Stimulated activated CD4-positive, alpha-beta T cell treated with anti-CD3 and anti-CD28 coated beads, Interleukin-1b, Interleukin-23, amount 100 ng/mL, for 1 hour (primary cell): Measurements from ENCODE around the gene MYO1E.
"Not testable (repeated sequence)": the region's sequence is repeated elsewhere in the genome, so short reads cannot be mapped to it uniquely, and the experiment has no call there.

Experiments
- DNase-seq, 2 donors: peaks; one replicate each; pipeline ENCODE4 v3.0.0-alpha.2; 2020; ENCODE audit warnings: low read depth in 2 of 2

Gene MYO1E

GRCh38 chr15:59294574-59295260 is 78.0 kb downstream of the MYO1E start:
- DNase-seq = no peak

DNA sequence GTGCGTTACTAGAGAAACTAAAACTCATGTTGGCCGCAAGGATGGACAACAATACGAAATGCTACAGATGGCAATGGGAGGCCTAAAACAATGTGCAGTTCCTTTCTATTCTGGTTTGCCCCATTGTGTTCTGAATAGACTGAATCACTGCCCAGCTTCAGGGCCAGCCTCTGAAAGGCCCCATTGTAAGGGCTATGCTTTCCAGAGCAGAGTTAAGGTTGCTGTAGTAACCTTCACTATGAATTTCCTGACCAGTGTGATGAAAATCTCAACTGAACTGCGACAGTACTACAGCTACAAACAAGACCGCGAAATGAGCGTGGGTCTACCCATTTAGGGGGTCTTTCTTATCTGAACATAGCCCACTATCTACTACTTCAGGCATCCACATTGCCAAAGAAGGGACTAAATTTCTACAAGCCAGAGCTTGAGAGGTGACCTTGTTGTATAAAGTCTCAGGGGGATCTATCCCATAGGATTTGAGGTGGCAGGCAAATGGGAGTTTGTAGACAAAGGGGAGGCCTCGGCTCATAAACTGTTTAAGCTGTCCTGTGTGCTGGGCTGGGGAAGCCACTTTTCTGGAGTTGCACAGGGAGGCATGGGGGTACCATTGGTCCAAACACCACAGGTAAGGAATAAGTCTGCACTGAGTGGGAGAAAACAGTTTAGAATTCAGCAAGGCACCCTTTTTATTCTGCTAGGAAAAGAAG is 80.1 kb downstream of the MYO1E start:
- no peak for DNase-seq

- DNase-seq = no peak
These were observed 81.5 kb downstream of the MYO1E start for GRCh38 chr15:59291213-59291549.

GRCh38 chr15:59290295-59291212 is 82.1 kb downstream of the MYO1E start:
- no peak for DNase-seq

GRCh38 chr15:59289574-59289973 is 83.1 kb downstream of the MYO1E start:
- no peak for DNase-seq

GRCh38 chr15:59283717-59284391 is 88.8 kb downstream of the MYO1E start:
- no peak for DNase-seq

GRCh38 chr15:59282515-59283337 is 89.9 kb downstream of the MYO1E start:
- no peak for DNase-seq

- no peak for DNase-seq
These were observed 91.0 kb downstream of the MYO1E start for GRCh38 chr15:59281699-59282098.

DNA sequence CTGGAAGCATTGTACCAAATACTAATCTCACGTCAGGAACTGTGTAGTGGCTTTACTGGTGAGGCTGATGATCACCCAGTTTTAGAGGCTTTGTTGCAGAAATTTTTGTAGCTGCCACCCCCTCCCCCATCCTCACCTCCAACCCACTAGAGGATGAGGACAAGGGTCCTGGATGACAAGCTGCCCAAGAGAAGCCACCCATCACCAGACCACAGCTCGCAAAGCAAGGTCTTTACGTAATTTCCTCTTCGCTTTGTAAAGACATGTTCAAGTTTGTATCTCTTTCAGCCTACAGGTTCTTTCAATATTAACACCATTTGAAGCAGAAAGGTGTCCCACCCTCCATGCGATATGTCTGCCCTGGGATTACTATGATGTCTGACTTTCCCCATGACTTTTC is 91.8 kb downstream of the MYO1E start:
- DNase-seq = no peak

DNA sequence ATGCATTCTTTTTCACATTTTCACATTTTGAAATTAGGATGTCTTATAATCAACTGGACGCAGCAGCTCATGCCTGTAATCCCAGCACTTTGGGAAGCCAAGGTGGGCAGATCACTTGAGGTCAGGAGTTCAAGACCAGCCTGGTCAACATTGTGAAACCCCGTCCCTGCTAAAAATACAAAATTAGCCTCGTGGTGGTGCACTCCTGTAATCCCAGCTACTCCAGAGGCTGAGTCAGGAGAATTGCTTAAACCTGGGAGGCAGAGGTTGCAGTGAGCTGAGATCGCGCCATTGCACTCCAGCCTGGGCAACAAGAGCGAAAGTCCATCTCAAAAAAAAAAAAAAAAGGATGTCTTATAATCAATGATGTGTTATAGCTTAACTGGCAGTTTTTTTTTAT is 92.4 kb downstream of the MYO1E start:
- not testable (repeated sequence) for DNase-seq

GRCh38 chr15:59279023-59279422 is 93.6 kb downstream of the MYO1E start:
- DNase-seq = no peak

GRCh38 chr15:59278120-59278519 is 94.6 kb downstream of the MYO1E start:
- no peak for DNase-seq

DNA sequence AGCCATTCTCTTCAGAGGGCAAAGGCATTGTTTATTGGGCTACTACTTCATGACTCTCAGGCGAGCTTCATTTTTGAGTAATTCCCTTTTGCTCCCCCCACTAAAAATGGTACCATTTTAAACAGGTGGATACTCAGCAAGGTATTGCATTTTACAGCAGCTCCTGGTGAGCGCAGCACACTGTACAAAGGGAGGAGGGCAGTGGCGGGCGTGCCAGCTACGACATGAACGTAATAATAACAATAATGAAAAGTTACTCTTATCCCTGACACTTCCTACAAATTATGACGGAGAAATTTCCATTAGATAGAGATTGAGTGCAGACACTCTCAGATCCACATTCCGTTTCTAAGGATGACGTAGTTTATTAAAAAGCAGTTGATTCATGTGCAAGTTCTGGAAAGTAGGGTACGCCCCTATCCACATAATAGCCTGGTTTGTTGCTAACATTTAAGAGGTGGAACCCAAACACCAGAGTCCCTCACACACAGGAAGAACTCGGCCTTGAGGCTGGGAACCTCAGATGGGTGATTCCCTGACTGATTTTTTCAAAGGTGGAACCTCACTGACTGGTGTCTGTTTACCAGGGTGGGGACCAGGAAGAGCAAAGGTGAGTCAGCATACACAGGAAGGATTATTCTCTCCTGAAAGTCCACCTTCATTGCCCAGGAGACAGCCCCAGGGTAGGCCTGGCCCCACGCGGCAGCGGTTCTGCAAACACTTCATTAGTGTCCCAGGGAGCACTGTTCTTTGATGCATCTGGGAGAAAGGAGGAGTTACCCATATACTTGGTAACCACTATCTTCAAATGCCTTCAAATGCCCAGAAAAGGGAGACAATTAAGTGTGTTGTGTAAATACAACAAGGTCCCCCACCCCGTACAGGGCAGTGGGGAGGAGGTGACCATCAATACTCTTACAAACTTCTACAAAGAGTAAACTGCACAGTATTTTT is 96.2 kb downstream of the MYO1E start:
- no peak for DNase-seq

DNA sequence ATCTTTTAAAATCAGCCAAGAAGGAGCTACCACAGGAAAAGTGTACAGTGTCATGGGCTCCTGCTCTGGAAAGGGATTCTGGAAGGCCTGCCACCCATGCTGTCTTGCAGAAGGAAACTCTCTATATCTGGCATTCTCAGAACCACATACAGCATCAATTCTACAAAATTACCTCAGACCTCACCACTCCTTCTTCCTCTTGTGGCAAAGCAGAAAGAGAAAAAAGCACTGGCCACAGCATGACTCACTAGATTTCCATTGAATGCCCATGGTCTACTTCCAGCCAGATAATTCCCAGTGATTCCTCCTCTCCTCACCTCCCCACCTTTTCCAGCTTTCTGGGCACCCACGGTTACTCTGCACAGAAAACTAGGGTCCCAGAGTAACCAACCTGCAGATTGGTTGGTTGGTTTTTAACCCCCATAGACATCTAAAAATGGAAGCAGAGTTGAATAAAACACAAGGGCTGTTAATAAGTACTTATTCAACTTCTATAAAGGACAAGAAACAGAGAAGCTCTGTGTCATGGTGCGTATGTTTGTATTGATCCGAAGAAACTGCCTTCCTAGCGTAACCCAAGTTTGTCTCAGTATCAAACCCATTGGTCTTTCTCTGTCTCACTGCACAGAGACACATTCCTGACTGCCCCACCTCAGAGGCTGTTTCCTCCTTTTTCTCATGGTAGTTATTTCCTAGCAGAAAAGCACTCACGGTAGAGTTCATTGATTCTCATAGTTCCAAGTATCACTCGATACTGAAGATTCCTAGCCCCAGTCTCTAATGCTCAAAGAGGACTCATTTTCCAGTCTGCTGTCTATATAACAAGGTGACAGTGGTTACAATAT is 98.3 kb downstream of the MYO1E start:
- no peak for DNase-seq

DNA sequence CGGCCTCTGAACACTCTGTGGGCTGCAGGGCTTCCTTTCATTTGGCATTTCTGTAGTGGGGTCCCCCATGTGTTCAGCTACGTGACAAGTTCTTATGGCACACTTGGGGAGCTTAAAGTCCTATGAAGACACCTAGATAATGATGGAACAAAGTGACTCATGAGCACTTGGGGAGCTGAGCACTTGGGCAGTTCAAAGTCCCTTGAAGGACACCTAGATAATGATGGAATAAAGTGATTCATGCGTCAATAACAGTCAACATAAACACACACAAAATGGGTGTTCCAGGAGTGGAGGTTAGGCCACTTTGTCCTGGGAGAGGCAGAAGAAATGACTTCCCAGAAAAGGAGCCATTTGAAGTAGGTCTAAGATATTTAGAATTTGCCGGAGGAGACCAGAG is 99.4 kb downstream of the MYO1E start:
- DNase-seq = no peak

DNA sequence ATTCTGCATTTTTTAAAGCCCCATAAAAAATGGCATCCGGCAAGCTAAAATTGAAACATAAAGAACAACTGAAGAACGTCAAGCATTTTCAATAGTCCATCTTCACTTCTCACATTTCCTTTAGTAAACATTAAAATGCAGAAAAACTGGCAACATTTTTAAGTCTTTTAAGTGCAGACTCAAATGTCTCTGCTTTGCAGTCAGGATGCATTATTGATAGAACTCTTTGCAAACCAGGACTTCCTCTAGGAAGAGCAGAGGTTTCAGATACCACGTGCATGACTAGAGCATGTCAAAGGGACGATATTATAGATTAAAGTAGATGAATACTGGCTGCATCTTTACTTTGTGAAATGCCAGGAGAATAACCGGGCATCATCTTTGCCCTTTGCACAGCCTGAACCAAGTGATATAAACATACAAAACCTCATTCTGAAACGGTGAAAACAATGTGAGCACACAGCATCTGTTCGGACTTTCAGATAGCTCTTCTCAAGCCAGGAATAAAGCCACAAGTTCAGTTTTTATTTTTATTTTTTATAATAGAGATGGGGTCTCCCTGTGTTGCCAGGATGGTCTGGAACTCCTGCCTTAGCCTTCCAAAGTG is 101.0 kb downstream of the MYO1E start:
- no peak for DNase-seq

GRCh38 chr15:59268852-59269407 is 103.7 kb downstream of the MYO1E start:
- no peak for DNase-seq

DNA sequence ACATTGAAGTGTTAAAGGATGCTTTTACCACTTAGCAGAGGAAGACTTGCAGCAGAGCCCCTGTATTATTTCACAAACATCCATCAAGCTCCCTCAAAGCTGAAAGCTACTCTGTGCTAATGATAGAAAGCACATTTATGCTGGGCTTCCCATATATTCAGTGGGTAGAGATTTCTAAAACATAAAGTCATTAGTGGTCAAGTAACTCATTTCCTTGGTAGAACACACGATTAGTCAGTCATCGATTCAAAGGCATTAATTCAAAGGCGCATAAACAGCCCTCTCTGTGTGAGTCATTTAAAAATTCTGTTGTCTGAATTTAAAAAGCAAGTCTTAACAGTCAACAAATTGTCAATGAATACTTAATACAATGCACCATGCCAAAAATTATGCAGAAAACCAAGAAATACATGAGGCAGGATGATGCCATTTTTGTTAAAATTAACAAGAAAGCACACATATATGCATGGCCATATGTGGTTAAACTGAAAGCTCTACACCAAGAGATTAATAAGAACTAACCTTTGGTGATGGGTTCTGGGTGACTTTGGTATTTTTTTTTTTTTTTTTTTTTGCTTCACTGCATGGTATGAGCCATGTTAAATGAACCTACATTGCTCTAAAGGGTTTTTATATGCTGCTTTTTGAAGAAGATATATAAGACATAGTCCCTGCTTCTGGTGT is 104.4 kb downstream of the MYO1E start:
- DNase-seq = no peak
